Activated CD8-positive, alpha-beta T cell treated with anti-CD3 and anti-CD28 coated beads, Interleukin-2, amount 10 ng/mL, durations not matched to agents 7 days and 5 days (primary cell): Measurements from ENCODE around the gene VWA2. TPM values are rescaled to one million over a fixed set of nuclear protein-coding genes. Genes with fewer than 3 reads are reported as not detected.
A peak's percentile ranks its signal among the peaks of the same experiment; 100 is the strongest.

Source experiments
- ATAC-seq: fragments of 150-1000 bp; cut with Tn5 transposase; one replicate; pipeline ENCODE4 v1.10.0; 2021; ENCODE audit warnings: moderate library complexity
- CTCF ChIA-PET: fragments of 350-600 bp; sonication (Branson Sonifier 250); formaldehyde crosslinking; loops from one replicate; lab custom pipeline; 2021; ENCODE audit warnings: antibody characterized with exemption; lab: Charles Lee
- POLR2A ChIA-PET: fragments of 350-600 bp; sonication (Branson Sonifier 250); formaldehyde crosslinking; loops from one replicate; lab custom pipeline; 2021; ENCODE audit warnings: antibody characterized with exemption; lab: Charles Lee
- DNase-seq: peaks from one replicate; pipeline ENCODE4 v3.0.0-alpha.2; 2020
- H3K27ac Mint-ChIP-seq: one replicate; pipeline ENCODE4 v1.8.0; 2021; ENCODE audit warnings: mild to moderate bottlenecking, mixed read lengths
- H3K27me3 Mint-ChIP-seq: one replicate; pipeline ENCODE4 v1.8.0; 2021; ENCODE audit warnings: low read depth, mixed read lengths
- H3K36me3 Mint-ChIP-seq: one replicate; pipeline ENCODE4 v1.8.0; 2021; ENCODE audit warnings: low read depth, mixed read lengths
- H3K4me1 Mint-ChIP-seq: one replicate; pipeline ENCODE4 v1.8.0; 2021; ENCODE audit warnings: low read depth, mixed read lengths
- H3K4me3 Mint-ChIP-seq: one replicate; pipeline ENCODE4 v1.8.0; 2021; ENCODE audit warnings: mild to moderate bottlenecking, mixed read lengths
- H3K9me3 Mint-ChIP-seq: one replicate; pipeline ENCODE4 v1.8.0; 2022; ENCODE audit warnings: mixed read lengths; ENCODE audit not compliant: insufficient read depth
- total RNA-seq, 2 experiments: library from RNA; stranded (reverse); gene quantifications; one replicate each; pipeline ENCODE4 v1.2.3, GENCODE V29; 2021

Gene VWA2
- total RNA-seq, 2 experiments from 2014 or later = not detected

DNA sequence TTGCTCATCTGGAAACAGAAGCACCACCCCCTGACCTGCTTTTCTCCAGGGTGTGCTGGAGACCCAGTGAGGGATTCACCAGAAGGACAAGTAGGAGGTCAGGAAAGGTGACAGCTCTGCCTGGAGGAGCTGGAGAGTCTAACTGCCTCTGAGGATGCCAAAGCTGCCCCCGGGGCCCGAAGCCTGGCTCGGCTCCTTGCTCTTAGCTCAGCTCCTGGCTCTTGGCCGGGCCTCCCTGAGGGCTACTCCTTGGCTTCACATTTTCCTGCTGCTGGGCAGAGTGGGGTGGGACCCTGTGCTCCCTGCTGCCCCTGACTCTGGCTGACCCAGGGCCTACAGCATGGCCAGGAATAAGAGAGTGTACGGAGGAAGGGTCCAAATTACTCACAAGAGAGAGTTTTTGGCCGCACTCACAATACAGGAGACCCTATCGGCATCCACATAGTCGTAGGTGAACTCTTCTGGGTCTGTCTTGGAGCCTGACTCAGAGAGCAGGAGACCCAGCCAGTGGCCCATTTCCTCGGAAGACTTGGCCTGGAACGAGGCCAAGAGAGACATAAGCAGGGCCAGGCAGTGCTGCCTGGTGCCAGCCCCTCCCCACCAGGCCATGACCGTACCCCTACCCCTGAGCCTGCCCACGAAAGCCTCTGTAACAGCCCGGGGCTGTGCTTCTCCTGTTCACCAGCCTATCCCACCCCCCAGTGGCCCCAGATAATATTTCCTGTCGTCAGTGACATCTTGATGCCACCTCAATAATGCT is 63.1 kb downstream of the VWA2 start:
- Mint-ChIP-seq H3K27ac (no peak overlapping the region), H3K27me3 (no peaks in the 10 kb centered on the region), H3K4me1 (peaks cover 13% of the 10 kb centered on the region), H3K4me3 (no peak overlapping the region), H3K9me3 (no peaks in the 10 kb centered on the region), H3K36me3 (peaks cover 11% of the 10 kb centered on the region)
- POLR2A ChIA-PET = no interaction called here
- CTCF ChIA-PET = interaction anchor here (0.6 to 3.3 kb wide), 8 partner anchors 16 to 491 kb away, joined by 3 to 64 read pairs (median 12); partner anchors contain the start of gene CCDC186
- DNase-seq (no peak), ATAC-seq (no peak)

DNA sequence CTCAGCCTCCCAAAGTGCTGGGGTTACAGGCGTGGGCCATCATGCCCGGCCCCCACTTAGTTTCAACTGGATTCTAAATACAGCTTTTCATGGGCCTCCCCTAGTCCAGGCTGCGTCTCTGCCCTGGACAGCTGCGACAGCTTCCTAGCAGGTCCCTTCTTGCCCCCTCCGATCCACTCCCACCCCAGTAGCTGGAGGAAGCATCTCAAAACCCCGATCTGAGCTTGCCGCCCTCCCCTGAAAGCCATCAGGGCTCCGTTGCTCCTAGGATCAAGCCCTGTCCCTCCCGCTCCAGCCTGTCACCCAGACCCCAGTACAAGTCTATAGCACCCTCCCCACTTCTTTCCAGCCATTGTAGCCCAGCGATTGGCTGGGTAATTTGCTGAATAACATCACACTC is 64.5 kb downstream of the VWA2 start:
- DNase-seq = no peak
- peaks cover 4% of the 10 kb centered on the region for H3K36me3 Mint-ChIP-seq
- no peaks in the 10 kb centered on the region for H3K27me3 Mint-ChIP-seq
- POLR2A ChIA-PET = interaction anchor here (1.1 to 1.3 kb wide), 2 partner anchors 155 to 223 kb away, joined by 5 to 8 read pairs; no protein-coding TSS in a partner anchor
- H3K27ac Mint-ChIP-seq = no peak overlapping the region
- no peak for ATAC-seq
- CTCF ChIA-PET = interaction anchor here (0.6 to 3.3 kb wide), 90 partner anchors 8 to 826 kb away, joined by 3 to 74 read pairs (median 6); partner anchors contain the start of genes CCDC186 and FHIP2A
- no peaks in the 10 kb centered on the region for H3K9me3 Mint-ChIP-seq
- peak overlapping the region; percentile 87 for H3K4me3 Mint-ChIP-seq
- peaks cover 13% of the 10 kb centered on the region for H3K4me1 Mint-ChIP-seq

DNA sequence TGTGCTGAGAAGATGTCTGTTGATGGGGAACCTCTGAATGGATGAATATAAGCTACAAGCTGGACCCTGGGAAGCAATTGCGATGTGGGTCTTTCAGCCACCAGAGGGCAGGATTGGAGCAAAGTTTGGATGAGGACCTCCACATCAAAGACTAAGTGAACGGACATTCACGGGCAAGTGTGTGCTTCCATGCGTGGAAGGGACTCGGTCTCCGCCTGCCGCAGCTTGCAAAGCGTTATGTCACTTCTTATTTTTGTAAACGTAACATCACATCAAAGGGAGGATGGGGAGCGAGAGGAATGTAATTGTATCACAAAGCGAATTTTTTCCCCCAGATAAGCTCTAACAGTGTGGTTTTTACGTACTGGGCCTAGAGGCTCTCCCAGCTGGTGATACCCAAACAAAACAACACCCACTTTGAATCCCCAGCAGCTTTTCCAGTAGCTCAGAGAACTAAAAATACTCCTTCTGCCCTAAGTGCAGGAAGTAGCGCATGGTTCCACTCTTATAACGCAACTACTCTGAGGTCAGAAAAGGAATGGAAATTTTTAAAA is 65.0 kb downstream of the VWA2 start:
- ChIA-PET CTCF (interaction anchor here (0.6 to 3.3 kb wide), 100 partner anchors 8 to 825 kb away, joined by 3 to 74 read pairs (median 5); partner anchors contain the start of genes CCDC186 and FHIP2A), POLR2A (interaction anchor here (0.9 to 1.3 kb wide), 3 partner anchors 155 to 237 kb away, joined by 3 to 8 read pairs (median 5); no protein-coding TSS in a partner anchor)
- Mint-ChIP-seq H3K27ac (peak overlapping the region; percentile 69), H3K4me3 (peak overlapping the region; percentile 87), H3K27me3 (no peaks in the 10 kb centered on the region), H3K4me1 (peaks cover 13% of the 10 kb centered on the region), H3K9me3 (no peaks in the 10 kb centered on the region), H3K36me3 (peaks cover 4% of the 10 kb centered on the region)
- peak; percentile 85 for DNase-seq
- ATAC-seq = peak; percentile 59

- peak overlapping the region; percentile 87 for H3K4me3 Mint-ChIP-seq
- ATAC-seq (peak; percentile 88), DNase-seq (peak; percentile 87)
- peaks cover 13% of the 10 kb centered on the region for H3K4me1 Mint-ChIP-seq
- ChIA-PET CTCF (interaction anchor here (0.6 to 3.3 kb wide), 83 partner anchors 8 to 825 kb away, joined by 3 to 74 read pairs (median 6); partner anchors contain the start of genes CCDC186 and FHIP2A), POLR2A (interaction anchor here (0.9 to 1.3 kb wide), 3 partner anchors 154 to 237 kb away, joined by 3 to 8 read pairs (median 5); no protein-coding TSS in a partner anchor)
- peak overlapping the region; percentile 69 for H3K27ac Mint-ChIP-seq
- H3K9me3 Mint-ChIP-seq = no peaks in the 10 kb centered on the region
- H3K36me3 Mint-ChIP-seq = no peaks in the 10 kb centered on the region
- no peaks in the 10 kb centered on the region for H3K27me3 Mint-ChIP-seq
Measured at GRCh38 chr10:114304571-114305421, 65.7 kb downstream of the VWA2 start.

GRCh38 chr10:114305521-114305925 is 66.5 kb downstream of the VWA2 start:
- Mint-ChIP-seq H3K36me3 (no peaks in the 10 kb centered on the region), H3K4me3 (peak overlapping the region; percentile 87), H3K9me3 (no peaks in the 10 kb centered on the region), H3K27ac (no peak overlapping the region), H3K27me3 (no peaks in the 10 kb centered on the region), H3K4me1 (peaks cover 13% of the 10 kb centered on the region)
- POLR2A ChIA-PET = no interaction called here
- CTCF ChIA-PET = no interaction called here
- no peak for ATAC-seq
- DNase-seq = no peak

GRCh38 chr10:114306116-114306973 is 67.3 kb downstream of the VWA2 start:
- POLR2A ChIA-PET = no interaction called here
- no peaks in the 10 kb centered on the region for H3K27me3 Mint-ChIP-seq
- CTCF ChIA-PET = interaction anchor here (2.2 kb wide), 1 partner anchor 152 kb away, joined by 8 read pairs; no protein-coding TSS in a partner anchor
- peaks cover 13% of the 10 kb centered on the region for H3K4me1 Mint-ChIP-seq
- ATAC-seq = no peak
- H3K27ac Mint-ChIP-seq = no peak overlapping the region
- H3K36me3 Mint-ChIP-seq = no peaks in the 10 kb centered on the region
- H3K9me3 Mint-ChIP-seq = no peaks in the 10 kb centered on the region
- no peak for DNase-seq
- no peak overlapping the region for H3K4me3 Mint-ChIP-seq

- H3K27me3 Mint-ChIP-seq = no peaks in the 10 kb centered on the region
- H3K9me3 Mint-ChIP-seq = no peaks in the 10 kb centered on the region
- H3K4me3 Mint-ChIP-seq = no peak overlapping the region
- ATAC-seq (no peak), DNase-seq (no peak)
- H3K27ac Mint-ChIP-seq = no peak overlapping the region
- H3K4me1 Mint-ChIP-seq = peaks cover 13% of the 10 kb centered on the region
- CTCF ChIA-PET = interaction anchor here (2.2 kb wide), 1 partner anchor 150 kb away, joined by 8 read pairs; no protein-coding TSS in a partner anchor
- H3K36me3 Mint-ChIP-seq = no peaks in the 10 kb centered on the region
- POLR2A ChIA-PET = no interaction called here
Measured at GRCh38 chr10:114307731-114308130, 68.7 kb downstream of the VWA2 start.

DNA sequence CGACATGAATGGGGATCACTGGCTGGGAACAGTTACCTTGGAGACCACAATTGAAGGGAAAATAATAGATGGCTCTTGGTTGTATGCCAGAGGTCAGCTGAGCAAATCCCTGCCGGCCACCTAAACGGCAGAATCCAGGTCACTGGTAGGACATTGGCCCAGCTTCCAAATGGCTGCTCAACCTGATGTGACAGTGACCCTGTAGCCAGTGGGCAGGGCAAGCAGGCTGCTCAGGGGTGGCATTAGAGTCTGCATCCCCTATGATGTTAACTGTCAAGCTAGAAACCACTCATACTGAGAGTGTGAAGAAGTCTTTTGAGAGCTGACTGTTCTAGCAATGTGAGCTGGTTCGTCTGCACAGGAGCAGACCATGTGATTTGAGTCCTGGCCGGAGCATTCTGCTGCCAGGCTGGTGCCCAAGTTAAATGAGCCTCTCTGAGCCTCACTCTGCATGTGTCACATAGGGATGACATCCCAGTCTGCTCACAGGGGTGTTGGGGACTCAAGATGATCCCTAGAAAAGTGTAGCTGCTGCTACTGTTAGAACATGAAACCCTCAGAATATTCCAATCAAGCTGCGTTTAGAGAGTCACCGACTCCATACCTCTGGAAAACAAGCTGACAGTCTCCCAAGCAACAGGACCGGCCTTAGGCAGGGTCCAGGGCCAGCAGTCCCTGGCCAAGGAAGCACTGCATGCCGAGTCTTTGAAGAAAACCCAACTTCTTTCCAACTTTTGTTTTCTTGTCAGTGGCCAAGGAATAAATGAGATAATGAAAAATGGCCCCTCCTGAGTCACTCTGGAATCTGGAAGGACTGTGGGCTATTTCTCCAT is 69.7 kb downstream of the VWA2 start:
- POLR2A ChIA-PET = interaction anchor here (0.6 kb wide), 1 partner anchor 124 kb away, joined by 3 read pairs; no protein-coding TSS in a partner anchor
- Mint-ChIP-seq H3K27me3 (no peaks in the 10 kb centered on the region), H3K36me3 (no peaks in the 10 kb centered on the region), H3K4me1 (peaks cover 10% of the 10 kb centered on the region), H3K9me3 (no peaks in the 10 kb centered on the region), H3K27ac (no peak overlapping the region), H3K4me3 (no peak overlapping the region)
- CTCF ChIA-PET = interaction anchor here (0.7 kb wide), 1 partner anchor 46 kb away, joined by 3 read pairs; no protein-coding TSS in a partner anchor
- ATAC-seq (no peak), DNase-seq (no peak)

DNA sequence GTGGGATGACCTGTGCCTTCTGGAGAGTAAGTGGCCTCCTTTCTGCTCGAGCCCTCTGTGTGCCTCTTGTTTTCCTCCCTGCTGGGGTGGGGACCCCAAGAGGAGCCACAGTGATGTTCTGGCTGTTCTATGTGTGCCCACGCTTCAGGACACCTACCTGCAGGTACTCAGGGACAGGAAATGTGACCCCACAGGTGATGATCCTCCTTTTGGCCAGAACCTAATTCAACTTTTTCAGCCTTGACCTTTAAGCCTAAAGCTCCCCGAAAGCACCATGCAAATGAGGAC is 70.3 kb downstream of the VWA2 start:
- Mint-ChIP-seq H3K36me3 (no peaks in the 10 kb centered on the region), H3K4me3 (no peak overlapping the region), H3K9me3 (no peaks in the 10 kb centered on the region), H3K27ac (no peak overlapping the region), H3K27me3 (no peaks in the 10 kb centered on the region), H3K4me1 (peaks cover 5% of the 10 kb centered on the region)
- DNase-seq (no peak), ATAC-seq (no peak)
- ChIA-PET CTCF (interaction anchor here (0.7 kb wide), 1 partner anchor 45 kb away, joined by 3 read pairs; no protein-coding TSS in a partner anchor), POLR2A (no interaction called here)

DNA sequence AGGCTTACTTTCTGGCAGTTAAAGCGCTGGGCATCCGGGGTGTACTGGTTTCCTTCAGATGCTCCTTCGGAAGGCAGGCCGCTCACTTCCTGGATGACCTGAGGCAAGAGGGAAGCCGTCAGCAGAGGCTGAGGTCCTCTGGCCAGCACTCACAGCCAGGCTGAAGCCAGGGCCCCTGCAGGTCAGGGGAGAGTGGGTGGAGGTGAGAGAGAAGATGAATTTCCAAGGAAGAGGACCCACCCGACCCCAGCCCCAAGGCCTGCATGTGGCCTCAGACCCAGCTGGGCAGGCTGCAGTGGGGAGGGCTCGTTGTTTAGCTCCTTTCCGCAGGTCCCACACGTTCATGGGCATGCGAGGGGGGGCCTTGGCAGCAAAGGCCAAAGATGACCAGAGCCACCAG is 71.3 kb downstream of the VWA2 start:
- DNase-seq (no peak), ATAC-seq (no peak)
- no peak overlapping the region for H3K4me3 Mint-ChIP-seq
- CTCF ChIA-PET = no interaction called here
- H3K27me3 Mint-ChIP-seq = no peaks in the 10 kb centered on the region
- POLR2A ChIA-PET = no interaction called here
- no peaks in the 10 kb centered on the region for H3K9me3 Mint-ChIP-seq
- no peaks in the 10 kb centered on the region for H3K4me1 Mint-ChIP-seq
- no peaks in the 10 kb centered on the region for H3K36me3 Mint-ChIP-seq
- H3K27ac Mint-ChIP-seq = no peak overlapping the region
